HepG2 (cell line): ENCODE measurements around the gene KNCN. TPM values are rescaled to one million over a fixed set of nuclear protein-coding genes. Genes with fewer than 3 reads are reported as not detected.

Experiments
- ATAC-seq: fragments of 200-7000 bp; cut with Tn5 transposase; 3 replicates; pipeline ENCODE4 v1.9.1; 2020; ENCODE audit warnings: mild to moderate bottlenecking, moderate library complexity
- BruUV-seq: library from RNA; stranded (reverse); fragments of 400-500 nt; replicated peaks from 2 replicates; lab custom pipeline; 2021; lab: Mats Ljungman, UMichigan
- CTCF ChIA-PET: fragments of 300-600 bp; formaldehyde crosslinking; extraction: SDS; loops from one replicate; lab custom pipeline; 2021; ENCODE audit warnings: low total read pairs, inconsistent platforms, low intra/inter-chr PET ratio; lab: Yijun Ruan, JAX
- POLR2A ChIA-PET: fragments of 350-600 bp; sonication (Branson Sonifier 250); formaldehyde crosslinking; loops from one replicate; lab custom pipeline; 2020; ENCODE audit warnings: antibody characterized with exemption, inconsistent platforms; lab: Yijun Ruan, JAX
- DNase-seq: peaks from one replicate; pipeline ENCODE4 v3.0.0-alpha.2; 2015; ENCODE audit warnings: low spot score
- FAIRE-seq: peaks from 3 replicates; lab custom pipeline; 2011; peaks lifted over from hg19 to GRCh38; lab: Jason Lieb, UNC
- H2AFZ ChIP-seq: one replicate; pipeline ENCODE4 v1.6.1; 2011; ENCODE audit warnings: low read length, inconsistent platforms
- H3K27ac ChIP-seq: fragments of 300-600 bp; 3 replicates; pipeline ENCODE4 v1.8.0; 2011; ENCODE audit warnings: mixed run types, mild to moderate bottlenecking, mixed read lengths, low read length, inconsistent platforms; ENCODE audit not compliant: insufficient read depth; ENCODE audit errors: extremely low read length
- H3K27me3 ChIP-seq, 2 experiments: fragments of 200-600 bp in 1 of 2; 2 replicates in 1 of 2; 3 replicates in 1 of 2; pipeline versions ENCODE4 v1.6.0 to v1.8.0; 2011; ENCODE audit warnings: low read length in 2 of 2, mild to moderate bottlenecking in 2 of 2, moderate library complexity in 2 of 2, inconsistent platforms in 1 of 2; ENCODE audit not compliant: insufficient read depth in 2 of 2, control insufficient read depth in 1 of 2
- H3K36me3 ChIP-seq, 2 experiments: fragments of 200-600 bp in 1 of 2; replicated peaks in 1 of 2; 2 replicates in 1 of 2; 3 replicates in 1 of 2; pipeline versions ENCODE4 v1.5.1 to v1.8.0; 2011; ENCODE audit warnings: low read length in 2 of 2, inconsistent platforms in 1 of 2; ENCODE audit not compliant: insufficient read depth in 2 of 2, control insufficient read depth in 1 of 2
- H3K4me1 ChIP-seq: 2 replicates; pipeline ENCODE4 v1.5.1; 2012; ENCODE audit warnings: low read length, inconsistent platforms; ENCODE audit not compliant: insufficient read depth
- H3K4me2 ChIP-seq: 2 replicates; pipeline ENCODE4 v1.6.0; 2011; ENCODE audit warnings: low read depth, low read length, inconsistent platforms
- H3K4me3 ChIP-seq, 3 experiments: fragments of 200-600 bp in 1 of 3; sonication (generic), shearing (Covaris generic) in 1 of 3; replicated peaks in 1 of 3; 2 replicates each; pipeline ENCODE4 v1.5.1; 2011 to 2016; ENCODE audit warnings: low read length in 3 of 3, inconsistent platforms in 2 of 3, low read depth in 2 of 3, mild to moderate bottlenecking in 2 of 3, control low read depth in 1 of 3, mixed read lengths in 1 of 3; ENCODE audit not compliant: insufficient read depth in 1 of 3
- H3K79me2 ChIP-seq: one replicate; pipeline ENCODE4 v1.6.1; 2011; ENCODE audit warnings: low read length, inconsistent platforms; ENCODE audit not compliant: insufficient read depth
- H3K9ac ChIP-seq: 2 replicates; pipeline ENCODE4 v1.6.0; 2011; ENCODE audit warnings: mild to moderate bottlenecking, low read depth, low read length, inconsistent platforms; ENCODE audit not compliant: insufficient read depth
- H3K9me3 ChIP-seq: 2 replicates; pipeline ENCODE4 v1.5.1; 2012; ENCODE audit warnings: mild to moderate bottlenecking, low read length
- H4K20me1 ChIP-seq: 2 replicates; pipeline ENCODE4 v1.6.0; 2011; ENCODE audit warnings: inconsistent platforms, mild to moderate bottlenecking, low read length, moderate library complexity; ENCODE audit not compliant: insufficient read depth
- CEBPZ ChIP-seq: IDR thresholded peaks from 2 replicates; pipeline ENCODE4 v1.6.1; 2012; ENCODE audit warnings: low read length, improper control_type of control experiment
- ETV6 ChIP-seq: sonication (generic); formaldehyde crosslinking; conservative IDR thresholded peaks from 2 replicates; pipeline ENCODE4 v1.4.0; 2020; ENCODE audit warnings: missing genetic modification reagents
- FOXK2 ChIP-seq: fragments of 450-650 bp; IDR thresholded peaks from 2 replicates; pipeline ENCODE4 v1.6.1; 2016
- FOXP1 ChIP-seq, 2 experiments: fragments of 450-650 bp in 1 of 2; IDR thresholded peaks; 2 replicates each; pipeline ENCODE4 v1.6.1; 2017 to 2018; ENCODE audit warnings: antibody characterized with exemption in 1 of 2
- MED13 ChIP-seq: sonication (generic); formaldehyde crosslinking; IDR thresholded peaks from 2 replicates; pipeline ENCODE4 v1.5.0; 2020; ENCODE audit warnings: missing genetic modification reagents
- MEF2D ChIP-seq: sonication (generic); formaldehyde crosslinking; IDR thresholded peaks from 2 replicates; pipeline ENCODE4 v1.5.1; 2020; ENCODE audit warnings: mild to moderate bottlenecking, missing genetic modification reagents
- SUZ12 ChIP-seq: fragments of 150-350 bp; IDR thresholded peaks from 2 replicates; pipeline ENCODE4 v1.6.1; 2014; ENCODE audit warnings: low read depth, low read length
- ZMAT3 ChIP-seq: sonication (generic); formaldehyde crosslinking; conservative IDR thresholded peaks from 2 replicates; pipeline ENCODE4 v1.7.0; 2021; ENCODE audit warnings: missing genetic modification reagents
- ZNF674 ChIP-seq: sonication (generic); formaldehyde crosslinking; IDR thresholded peaks from 2 replicates; pipeline ENCODE4 v1.5.0; 2020; ENCODE audit warnings: low read depth, mild to moderate bottlenecking, missing genetic modification reagents
- WGBS: methylation state at CpG from one replicate; pipeline ENCODE4 v1.1.6; 2017; ENCODE audit warnings: low lambda C conversion rate; 5-methylcytosine and 5-hydroxymethylcytosine counted together
- in situ Hi-C: cut with HindIII; loops from 2 replicates; pipeline ENCODE4 v1.10.0; 2017; ENCODE audit warnings: low pct_unique_long_range_greater_than_20kb; ENCODE audit not compliant: extremely low pct_ligation_motif_present
- intact Hi-C: fragments of 100-400 bp; cut with micrococcal nuclease; formaldehyde crosslinking; loops from one replicate; pipeline ENCODE4 v1.10.0; 2022; ENCODE audit not compliant: unreplicated experiment
- polyA plus RNA-seq, 8 experiments: library from polyadenylated mRNA; depleted of rRNA in 3 of 8; stranded (reverse) in 7 of 8; unstranded in 1 of 8; fragments of >200 nt; fragmentation: Illumina TruSeq in 4 of 8; extraction: Trizol in 4 of 8; gene quantifications; 2 replicates each; pipeline versions ENCODE4 v1.2.1 to v1.2.3, GENCODE V29; 2011 to 2016; ENCODE audit warnings: low read depth in 4 of 8, missing spikeins in 1 of 8, mixed read lengths in 1 of 8; ENCODE audit not compliant: insufficient read depth in 1 of 8
- total RNA-seq, 5 experiments: library from RNA; depleted of rRNA; stranded (reverse); fragments of >200 nt; fragmentation: Illumina TruSeq; extraction: Trizol; gene quantifications; 2 replicates each; pipeline ENCODE4 v1.2.3, GENCODE V29; 2016; ENCODE audit warnings: low read depth in 1 of 5

Gene KNCN
- total and polyA plus RNA-seq, 2 of the 13 experiments (the other 11 are each of a cell fraction or from before 2014, with no cell fraction given), result not detected

- no TSS peak for BruUV-seq
- Histone ChIP-seq H3K9me3 (no peaks in the 10 kb centered on the region), H3K27ac (no peak overlapping the region), H3K4me3 (no peak overlapping the region), H3K4me1 (peaks cover 25% of the 10 kb centered on the region), H4K20me1 (peaks cover 8% of the 10 kb centered on the region), H3K9ac (no peak overlapping the region), H3K4me2 (no peak overlapping the region), H3K27me3 (peaks cover 0 to 45% of the 10 kb centered on the region in 2 experiments; a peak in 3 of 5 replicates), H2AFZ (no peak overlapping the region), H3K36me3 (no peaks in the 10 kb centered on the region), H3K79me2 (no peaks in the 10 kb centered on the region)
- FAIRE-seq (no peak), ATAC-seq (no peak), DNase-seq (no peak)
- CTCF ChIA-PET, result no interaction called here
- intact Hi-C loops, result no loop called here
- no peak for TF ChIP-seq ZMAT3
- no peak for TF ChIP-seq MED13 (CRISPR knock-in tag)
- TF ChIP-seq ZNF674 (CRISPR knock-in tag), result no peak
- no peak for TF ChIP-seq SUZ12
- no peak for TF ChIP-seq ETV6
- TF ChIP-seq MEF2D (CRISPR knock-in tag), result no peak
- no peak for TF ChIP-seq FOXP1 (IDR thresholded peaks at IDR 0.05)
- no peak for TF ChIP-seq FOXP1 (CRISPR knock-in tag; IDR thresholded peaks at IDR 0.05)
- TF ChIP-seq FOXK2, result no peak
- TF ChIP-seq CEBPZ, result no peak
- POLR2A ChIA-PET, result interaction anchor here (1.8 kb wide), 1 partner anchor 10 kb away, joined by 5 read pairs; a partner anchor contains a TSS
- 63% methylated on average over 6 of the region's 13 CpGs for WGBS
- in situ Hi-C loops, result loop anchor here (5.0 kb wide), 2 partner anchors 48 to 78 kb away; no protein-coding TSS in a partner anchor
These were observed 26.0 kb downstream of the KNCN start for GRCh38 chr1:46525253-46525983.
